Left lung (tissue), 10 donors: ENCODE results near the gene THTPA. TPM values are rescaled to one million over a fixed set of nuclear protein-coding genes. Genes with fewer than 3 reads are reported as not detected.

Source experiments
- ATAC-seq: fragments of 200-7000 bp; cut with Tn5 transposase; one replicate; pipeline ENCODE4 v1.9.1; 2020; ENCODE audit warnings: moderate library complexity
- DNase-seq, 4 donors: peaks; one replicate each; pipeline ENCODE4 v3.0.0-alpha.2; 2013 to 2020
- H3K27ac ChIP-seq, 2 donors: fragments of 200-600 bp; sonication (generic) in 1 of 2; one replicate each; pipeline versions ENCODE4 v1.5.0 to v1.8.0; 2020 to 2021
- H3K27me3 ChIP-seq, 2 donors: fragments of 200-600 bp; sonication (generic) in 1 of 2; one replicate each; pipeline versions ENCODE4 v1.5.0 to v1.8.0; 2020 to 2021
- H3K36me3 ChIP-seq, 2 donors: fragments of 200-600 bp; sonication (generic) in 1 of 2; one replicate each; pipeline versions ENCODE4 v1.5.0 to v1.8.0; 2020 to 2021
- H3K4me1 ChIP-seq, 2 donors: fragments of 200-600 bp; one replicate each; pipeline ENCODE4 v1.8.0; 2021
- H3K4me3 ChIP-seq, 2 donors: fragments of 200-600 bp; sonication (generic) in 1 of 2; one replicate each; pipeline versions ENCODE4 v1.5.0 to v1.8.0; 2020 to 2021; ENCODE audit warnings: mild to moderate bottlenecking in 1 of 2
- H3K9me3 ChIP-seq, 2 donors: fragments of 200-600 bp; sonication (generic) in 1 of 2; one replicate each; pipeline versions ENCODE4 v1.5.0 to v1.8.0; 2020 to 2021
- intact Hi-C, 2 donors: fragments of 100-400 bp; cut with DNase I; formaldehyde crosslinking; loops; one replicate each; pipeline versions ENCODE4 v1.11.2 to v1.14.2; 2022
- polyA plus RNA-seq, 6 donors: library from polyadenylated mRNA; unstranded; fragments of 120-200 nt; gene quantifications; one replicate each; pipeline ENCODE4 v1.2.1, GENCODE V29; 2013; ENCODE audit not compliant: insufficient read length in 6 of 6
- total RNA-seq, 2 donors: library from RNA; stranded (reverse); fragmentation: NEBNext Ultra II Directional; extraction: Animal tissue kit (Norgen Biotek cat#: 25700); gene quantifications; one replicate each; pipeline ENCODE4 v1.2.1, GENCODE V29; 2021
- TF ChIP-seq, protein P1 (sequence below), 2 donors: fragments of 200-600 bp; sonication (generic) in 1 of 2; IDR thresholded peaks; one replicate each; pipeline versions ENCODE4 v1.5.0 to v1.8.0; 2021; ENCODE audit warnings: antibody characterized with exemption in 2 of 2
- donor health status: DM: no; HTN: yes; CAD: no.
- donor health status: DM: no; HTN: no; CAD: no.

THTPA gene
- total and polyA plus RNA-seq, 8 donors = 10.7 to 20.3 (median 12.6) TPM

DNA sequence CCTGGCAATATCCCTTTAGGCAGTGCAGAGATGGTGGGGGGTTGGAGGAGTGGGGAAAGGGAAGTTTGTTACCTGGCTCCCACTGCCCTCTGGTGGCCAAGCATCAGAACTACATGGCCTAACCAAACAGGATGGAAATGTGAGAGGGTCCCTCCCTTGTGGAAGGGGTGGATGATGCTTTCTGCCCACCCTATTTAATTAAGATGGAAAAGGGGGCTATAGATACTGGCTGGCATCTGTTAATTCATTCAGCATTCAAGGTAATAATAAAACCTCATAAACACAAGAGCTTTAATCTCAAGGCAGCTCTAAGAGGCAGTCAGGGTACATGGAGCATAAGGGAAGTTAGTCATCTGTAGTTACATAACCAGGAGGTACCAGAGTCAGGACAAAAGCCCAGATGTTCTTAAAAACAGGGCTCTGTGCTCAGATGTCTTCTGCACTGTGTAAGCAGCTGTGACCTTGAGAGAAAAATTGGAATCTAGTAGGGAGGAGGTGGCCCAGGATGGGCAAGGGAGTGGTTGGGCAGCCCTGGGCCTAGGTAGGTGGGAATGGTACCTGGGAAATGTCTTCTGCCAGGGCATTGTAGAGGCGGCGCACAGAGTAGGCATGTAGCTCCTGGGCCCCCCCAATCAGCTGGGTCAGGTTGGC lies 6.9 kb downstream of the THTPA start:
- Histone ChIP-seq H3K27me3 (no peaks in the 10 kb centered on the region), H3K27ac (no peak overlapping the region), H3K4me3 (no peak overlapping the region), H3K9me3 (no peaks in the 10 kb centered on the region), H3K36me3 (peaks cover 0 to 76% of the 10 kb centered on the region in 2 donors), H3K4me1 (peaks cover 9 to 30% of the 10 kb centered on the region in 2 donors)
- TF ChIP-seq, protein P1, sequence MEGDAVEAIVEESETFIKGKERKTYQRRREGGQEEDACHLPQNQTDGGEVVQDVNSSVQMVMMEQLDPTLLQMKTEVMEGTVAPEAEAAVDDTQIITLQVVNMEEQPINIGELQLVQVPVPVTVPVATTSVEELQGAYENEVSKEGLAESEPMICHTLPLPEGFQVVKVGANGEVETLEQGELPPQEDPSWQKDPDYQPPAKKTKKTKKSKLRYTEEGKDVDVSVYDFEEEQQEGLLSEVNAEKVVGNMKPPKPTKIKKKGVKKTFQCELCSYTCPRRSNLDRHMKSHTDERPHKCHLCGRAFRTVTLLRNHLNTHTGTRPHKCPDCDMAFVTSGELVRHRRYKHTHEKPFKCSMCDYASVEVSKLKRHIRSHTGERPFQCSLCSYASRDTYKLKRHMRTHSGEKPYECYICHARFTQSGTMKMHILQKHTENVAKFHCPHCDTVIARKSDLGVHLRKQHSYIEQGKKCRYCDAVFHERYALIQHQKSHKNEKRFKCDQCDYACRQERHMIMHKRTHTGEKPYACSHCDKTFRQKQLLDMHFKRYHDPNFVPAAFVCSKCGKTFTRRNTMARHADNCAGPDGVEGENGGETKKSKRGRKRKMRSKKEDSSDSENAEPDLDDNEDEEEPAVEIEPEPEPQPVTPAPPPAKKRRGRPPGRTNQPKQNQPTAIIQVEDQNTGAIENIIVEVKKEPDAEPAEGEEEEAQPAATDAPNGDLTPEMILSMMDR (IDR thresholded peaks at IDR 0.05) = peak; percentile 80 to 95
- DNase-seq (no peak), ATAC-seq (peak; percentile 42)
- intact Hi-C loops = loop anchor here in 1 of 2 donors (5.0 kb wide), 1 partner anchor 86 kb away; no protein-coding TSS in a partner anchor

GRCh38 chr14:23563473-23564180 lies 7.6 kb downstream of the THTPA start:
- TF ChIP-seq, protein P1 (IDR thresholded peaks at IDR 0.05) = no peak
- Histone ChIP-seq H3K27ac (no peak overlapping the region), H3K27me3 (no peaks in the 10 kb centered on the region), H3K9me3 (no peaks in the 10 kb centered on the region), H3K4me3 (no peak overlapping the region), H3K4me1 (peaks cover 16 to 37% of the 10 kb centered on the region in 2 donors), H3K36me3 (peaks cover 0 to 75% of the 10 kb centered on the region in 2 donors)
- ATAC-seq (no peak), DNase-seq (no peak)
- intact Hi-C loops = loop anchor here in 1 of 2 donors (5.0 kb wide), 1 partner anchor 86 kb away; no protein-coding TSS in a partner anchor

DNA sequence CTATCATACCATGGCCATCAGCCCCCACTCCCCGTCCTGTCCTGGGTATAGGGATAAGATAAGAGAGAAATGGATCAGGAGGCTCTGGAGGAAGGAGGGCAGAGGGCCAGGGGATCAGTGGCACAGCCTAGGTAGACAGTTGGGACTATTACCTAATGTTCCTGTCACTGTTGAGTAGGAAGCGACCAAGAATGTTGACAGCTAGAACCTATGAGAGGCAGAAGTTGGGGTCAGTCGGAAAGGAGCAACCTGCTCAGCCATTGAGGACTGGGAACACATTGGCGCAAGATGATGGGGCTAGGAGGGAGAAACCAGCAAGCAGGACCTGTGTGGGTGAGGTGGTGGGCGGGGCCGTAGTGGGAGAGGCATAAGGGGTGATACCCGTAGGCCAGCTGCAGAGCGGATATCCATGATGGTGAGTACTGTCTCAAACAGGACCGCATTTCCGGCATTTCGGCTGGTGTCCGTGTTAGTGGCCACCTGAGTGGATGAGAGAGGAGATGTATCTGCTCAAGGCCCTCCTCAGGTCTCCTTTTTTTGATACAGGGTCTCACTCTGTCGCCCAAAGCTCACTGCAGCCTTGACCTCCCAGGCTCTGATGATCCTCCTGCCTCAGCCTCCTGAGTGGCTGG lies 8.2 kb downstream of the THTPA start:
- no peak for ATAC-seq
- H3K36me3 ChIP-seq = peaks cover 0 to 68% of the 10 kb centered on the region in 2 donors
- H3K27ac ChIP-seq = no peak overlapping the region

GRCh38 chr14:23564876-23565275 lies 8.8 kb downstream of the THTPA start:
- Histone ChIP-seq H3K4me3 (no peak overlapping the region), H3K27ac (no peak overlapping the region), H3K9me3 (no peaks in the 10 kb centered on the region), H3K4me1 (peaks cover 17 to 41% of the 10 kb centered on the region in 2 donors), H3K36me3 (peaks cover 0 to 62% of the 10 kb centered on the region in 2 donors), H3K27me3 (no peaks in the 10 kb centered on the region)
- DNase-seq (no peak), ATAC-seq (no peak)
- TF ChIP-seq, protein P1 (IDR thresholded peaks at IDR 0.05) = no peak
- intact Hi-C loops = loop anchor here in 1 of 2 donors (5.0 kb wide), 1 partner anchor 88 kb away; no protein-coding TSS in a partner anchor

More for the DNA sequence above, 8.2 kb downstream of the THTPA start:
- DNase-seq = no peak
- no peak overlapping the region for H3K4me3 ChIP-seq
- H3K9me3 ChIP-seq = no peaks in the 10 kb centered on the region
- H3K27me3 ChIP-seq = no peaks in the 10 kb centered on the region
- intact Hi-C loops = loop anchor here in 1 of 2 donors (5.0 kb wide), 1 partner anchor 87 kb away; no protein-coding TSS in a partner anchor
- TF ChIP-seq, protein P1 (IDR thresholded peaks at IDR 0.05) = no peak
- H3K4me1 ChIP-seq = peaks cover 17 to 41% of the 10 kb centered on the region in 2 donors
